WTC11 (cell line): ENCODE results near the gene CGNL1. TPM values are rescaled to one million over a fixed set of nuclear protein-coding genes. Genes with fewer than 3 reads are reported as not detected.

Experiments used
- ATAC-seq: fragments of 200-7000 bp; cut with Tn5 transposase; 2 replicates; pipeline ENCODE4 v1.10.0; 2021; ENCODE audit warnings: mild to moderate bottlenecking, moderate library complexity
- CTCF ChIA-PET: fragments of 300-600 bp; sonication (Branson Sonifier 250); formaldehyde crosslinking; loops from one replicate; lab custom pipeline; 2021; ENCODE audit warnings: antibody characterized with exemption; lab: Charles Lee
- POLR2A ChIA-PET: fragments of 350-600 bp; sonication (Branson Sonifier 250); formaldehyde crosslinking; loops from one replicate; lab custom pipeline; 2021; ENCODE audit warnings: antibody characterized with exemption; lab: Charles Lee
- DNase-seq: peaks from one replicate; pipeline ENCODE4 v3.0.0; 2021; ENCODE audit warnings: low spot score
- H3K27ac Mint-ChIP-seq: 2 replicates; pipeline ENCODE4 v1.8.0; 2021; ENCODE audit warnings: mixed read lengths
- H3K27me3 Mint-ChIP-seq: 2 replicates; pipeline ENCODE4 v1.8.0; 2021; ENCODE audit warnings: low read depth, mild to moderate bottlenecking, moderate library complexity, mixed read lengths
- H3K36me3 Mint-ChIP-seq: 2 replicates; pipeline ENCODE4 v1.8.0; 2021; ENCODE audit warnings: mixed read lengths
- H3K4me1 Mint-ChIP-seq: 2 replicates; pipeline ENCODE4 v1.8.0; 2022; ENCODE audit warnings: mixed read lengths
- H3K4me3 Mint-ChIP-seq: 2 replicates; pipeline ENCODE4 v1.8.0; 2021; ENCODE audit warnings: mild to moderate bottlenecking, moderate library complexity, mixed read lengths
- H3K9me3 Mint-ChIP-seq: 2 replicates; pipeline ENCODE4 v1.8.0; 2021; ENCODE audit warnings: mixed read lengths
- ATF2 ChIP-seq: sonication (generic); formaldehyde crosslinking; IDR thresholded peaks from 2 replicates; pipeline ENCODE4 v1.8.1; 2022; ENCODE audit warnings: low read depth, missing genetic modification reagents, borderline replicate concordance
- CTCF ChIP-seq: fragments of 200-600 bp; IDR thresholded peaks from 2 replicates; pipeline ENCODE4 v1.8.0; 2022; ENCODE audit warnings: antibody characterized with exemption
- E2F1 ChIP-seq: sonication (generic); formaldehyde crosslinking; IDR thresholded peaks from 2 replicates; pipeline ENCODE4 v1.8.0; 2022; ENCODE audit warnings: mild to moderate bottlenecking, missing genetic modification reagents
- EMX1 ChIP-seq: fragments of 250-450 bp; sonication (Bioruptor Pico); IDR thresholded peaks from 2 replicates; pipeline ENCODE4 v1.8.0; 2021; ENCODE audit warnings: mild to moderate bottlenecking
- ETV6 ChIP-seq: sonication (generic); formaldehyde crosslinking; IDR thresholded peaks from 2 replicates; pipeline ENCODE4 v1.8.1; 2022; ENCODE audit warnings: mild to moderate bottlenecking, missing genetic modification reagents
- FOXP1 ChIP-seq: sonication (generic); formaldehyde crosslinking; IDR thresholded peaks from 2 replicates; pipeline ENCODE4 v1.8.0; 2022; ENCODE audit warnings: missing genetic modification reagents, mild to moderate bottlenecking, moderate library complexity, borderline replicate concordance
- FOXP4 ChIP-seq: sonication (generic); formaldehyde crosslinking; IDR thresholded peaks from 2 replicates; pipeline ENCODE4 v1.8.0; 2022; ENCODE audit warnings: mild to moderate bottlenecking, missing genetic modification reagents
- GABPB1 ChIP-seq: sonication (generic); formaldehyde crosslinking; IDR thresholded peaks from 2 replicates; pipeline ENCODE4 v1.8.1; 2023; ENCODE audit warnings: mild to moderate bottlenecking, missing genetic modification reagents
- GTF2I ChIP-seq: fragments of 250-450 bp; sonication (Bioruptor Pico); conservative IDR thresholded peaks from 2 replicates; pipeline ENCODE4 v1.4.0; 2021; ENCODE audit warnings: mild to moderate bottlenecking
- HMGA2 ChIP-seq: fragments of 250-450 bp; sonication (Bioruptor Pico); IDR thresholded peaks from 2 replicates; pipeline ENCODE4 v1.4.0; 2021; ENCODE audit warnings: mild to moderate bottlenecking, moderate library complexity
- IRF2 ChIP-seq: sonication (generic); formaldehyde crosslinking; IDR thresholded peaks from 2 replicates; pipeline ENCODE4 v1.8.0; 2022; ENCODE audit warnings: low read depth, missing genetic modification reagents, borderline replicate concordance
- JUN ChIP-seq: sonication (generic); formaldehyde crosslinking; IDR thresholded peaks from 2 replicates; pipeline ENCODE4 v1.8.0; 2023; ENCODE audit warnings: mild to moderate bottlenecking, missing genetic modification reagents
- MYBL2 ChIP-seq: sonication (generic); formaldehyde crosslinking; IDR thresholded peaks from 2 replicates; pipeline ENCODE4 v1.8.1; 2023; ENCODE audit warnings: mild to moderate bottlenecking, moderate library complexity, missing genetic modification reagents
- NFE2L1 ChIP-seq: sonication (generic); formaldehyde crosslinking; IDR thresholded peaks from 2 replicates; pipeline ENCODE4 v1.8.1; 2023; ENCODE audit warnings: missing genetic modification reagents
- NR1H2 ChIP-seq: sonication (generic); formaldehyde crosslinking; IDR thresholded peaks from 2 replicates; pipeline ENCODE4 v1.9.0; 2021; ENCODE audit warnings: mild to moderate bottlenecking, moderate library complexity, missing genetic modification reagents
- NR3C1 ChIP-seq: sonication (generic); formaldehyde crosslinking; conservative IDR thresholded peaks from 2 replicates; pipeline ENCODE4 v1.8.1; 2023; ENCODE audit warnings: low read depth, mild to moderate bottlenecking, missing genetic modification reagents
- RELA ChIP-seq: sonication (generic); formaldehyde crosslinking; IDR thresholded peaks from 2 replicates; pipeline ENCODE4 v1.8.1; 2022; ENCODE audit warnings: missing genetic modification reagents, mild to moderate bottlenecking, borderline replicate concordance
- SOX15 ChIP-seq: fragments of 250-450 bp; sonication (Bioruptor Pico); IDR thresholded peaks from 2 replicates; pipeline ENCODE4 v1.9.0; 2021; ENCODE audit warnings: mild to moderate bottlenecking
- TEAD1 ChIP-seq: sonication (generic); formaldehyde crosslinking; IDR thresholded peaks from 2 replicates; pipeline ENCODE4 v1.8.0; 2022; ENCODE audit warnings: mild to moderate bottlenecking, missing genetic modification reagents
- TEAD4 ChIP-seq: sonication (generic); formaldehyde crosslinking; IDR thresholded peaks from 2 replicates; pipeline ENCODE4 v1.8.0; 2022; ENCODE audit warnings: mild to moderate bottlenecking, missing genetic modification reagents
- USF1 ChIP-seq: sonication (generic); formaldehyde crosslinking; IDR thresholded peaks from 2 replicates; pipeline ENCODE4 v1.8.0; 2022; ENCODE audit warnings: mild to moderate bottlenecking, missing genetic modification reagents
- ZBTB21 ChIP-seq: sonication (generic); formaldehyde crosslinking; IDR thresholded peaks from 2 replicates; pipeline ENCODE4 v1.8.1; 2023; ENCODE audit warnings: mild to moderate bottlenecking, missing genetic modification reagents, borderline replicate concordance
- ZMAT4 ChIP-seq: fragments of 250-450 bp; sonication (Bioruptor Pico); IDR thresholded peaks from 2 replicates; pipeline ENCODE4 v1.9.0; 2021; ENCODE audit warnings: mild to moderate bottlenecking
- ZNF121 ChIP-seq: sonication (generic); formaldehyde crosslinking; IDR thresholded peaks from 2 replicates; pipeline ENCODE4 v1.8.0; 2023; ENCODE audit warnings: missing genetic modification reagents
- ZNF263 ChIP-seq: sonication (generic); formaldehyde crosslinking; IDR thresholded peaks from 2 replicates; pipeline ENCODE4 v1.8.1; 2022; ENCODE audit warnings: low read depth, mild to moderate bottlenecking, moderate library complexity, missing genetic modification reagents
- ZNF317 ChIP-seq: sonication (generic); formaldehyde crosslinking; IDR thresholded peaks from 2 replicates; pipeline ENCODE4 v1.8.1; 2023; ENCODE audit warnings: low read depth, mild to moderate bottlenecking, moderate library complexity, missing genetic modification reagents, borderline replicate concordance
- total RNA-seq: library from RNA; stranded (reverse); gene quantifications from 3 replicates; pipeline ENCODE4 v1.2.3, GENCODE V29; 2021

The CGNL1 gene
- total RNA-seq, 1 experiment from 2014 or later, result 57.3 TPM

GRCh38 chr15:57364282-57365007, 11.9 kb upstream of the CGNL1 start:
- no peaks in the 10 kb centered on the region for H3K9me3 Mint-ChIP-seq
- TF ChIP-seq ZMAT4 (CRISPR knock-in tag) (no peak), FOXP4 (CRISPR knock-in tag) (0 out of 2 replicates have a peak, but pooled peaks have one; percentile 41), ZBTB21 (CRISPR knock-in tag) (no peak), E2F1 (CRISPR knock-in tag) (no peak), HMGA2 (CRISPR knock-in tag) (no peak), GTF2I (CRISPR knock-in tag) (peak; percentile 90), USF1 (CRISPR knock-in tag) (no peak), ZNF121 (0 out of 2 replicates have a peak, but pooled peaks have one; percentile 20), NR3C1 (CRISPR knock-in tag) (no peak), GABPB1 (CRISPR knock-in tag) (no peak), ATF2 (CRISPR knock-in tag) (no peak), ETV6 (CRISPR knock-in tag) (0 out of 2 replicates have a peak, but pooled peaks have one; percentile 40), NFE2L1 (CRISPR knock-in tag) (0 out of 2 replicates have a peak, but pooled peaks have one; percentile 22), FOXP1 (CRISPR knock-in tag) (0 out of 2 replicates have a peak, but pooled peaks have one; percentile 36), MYBL2 (CRISPR knock-in tag) (0 out of 2 replicates have a peak, but pooled peaks have one; percentile 10)
- ATAC-seq, result peak; percentile 86
- no peaks in the 10 kb centered on the region; the same call in 1 of the 2 replicates for H3K27me3 Mint-ChIP-seq
- H3K4me1 Mint-ChIP-seq, result peaks cover 26% of the 10 kb centered on the region
- DNase-seq, result peak; percentile 56
- ChIA-PET POLR2A (interaction anchor here (0.7 to 1.3 kb wide), 3 partner anchors 12 to 145 kb away, joined by 3 read pairs; partner anchors contain the start of gene CGNL1), CTCF (interaction anchor here (0.6 to 5.1 kb wide), 20 partner anchors 9 to 183 kb away, joined by 3 to 32 read pairs (median 6); partner anchors contain the start of gene CGNL1)
- peak overlapping the region; percentile 81 for H3K27ac Mint-ChIP-seq
- no peaks in the 10 kb centered on the region for H3K36me3 Mint-ChIP-seq
- H3K4me3 Mint-ChIP-seq, result no peak overlapping the region

- CTCF ChIA-PET, result interaction anchor here (5.1 kb wide), 1 partner anchor 160 kb away, joined by 26 read pairs; no protein-coding TSS in a partner anchor
- TF ChIP-seq TEAD1 (no peak), EMX1 (no peak), GABPB1 (CRISPR knock-in tag) (no peak), JUN (no peak), ZNF263 (no peak), TEAD4 (CRISPR knock-in tag) (no peak), IRF2 (CRISPR knock-in tag) (no peak), ZNF317 (CRISPR knock-in tag) (no peak), SOX15 (CRISPR knock-in tag) (no peak), NR1H2 (CRISPR knock-in tag) (no peak), RELA (CRISPR knock-in tag) (no peak), CTCF (no peak)
Observed at GRCh38 chr15:57367556-57367955, 8.7 kb upstream of the CGNL1 start.

More at GRCh38 chr15:57367556-57367955, 8.7 kb upstream of the CGNL1 start:
- POLR2A ChIA-PET, result interaction anchor here (0.8 kb wide), 1 partner anchor 9 kb away, joined by 3 read pairs; the partner anchor contains the start of gene CGNL1
- Mint-ChIP-seq H3K4me3 (no peak overlapping the region), H3K4me1 (peaks cover 32% of the 10 kb centered on the region), H3K36me3 (no peaks in the 10 kb centered on the region), H3K9me3 (no peaks in the 10 kb centered on the region), H3K27ac (no peak overlapping the region), H3K27me3 (peaks cover 3% of the 10 kb centered on the region; the same call in 1 of the 2 replicates)
- no peak for DNase-seq
- no peak for ATAC-seq
